Sigmoid colon (tissue), 7 donors: ENCODE measurements around the gene TMCO5A. TPM values are rescaled to one million over a fixed set of nuclear protein-coding genes. Genes with fewer than 3 reads are reported as not detected.

Experiments used
- DNase-seq: peaks from one replicate; pipeline ENCODE4 v3.0.0-alpha.2; 2019
- H3K27ac ChIP-seq, 4 donors: fragments of 200-600 bp; sonication (generic); one replicate each; pipeline ENCODE4 v1.5.1; 2016 to 2019; ENCODE audit warnings: mild to moderate bottlenecking in 1 of 4
- H3K27me3 ChIP-seq, 3 donors: fragments of 200-600 bp; sonication (generic); one replicate each; pipeline ENCODE4 v1.5.1; 2019; ENCODE audit warnings: mild to moderate bottlenecking in 1 of 3
- H3K36me3 ChIP-seq, 4 donors: fragments of 200-600 bp; sonication (generic); one replicate each; pipeline ENCODE4 v1.5.1; 2016 to 2019
- H3K4me1 ChIP-seq, 4 donors: fragments of 200-600 bp; sonication (generic); one replicate each; pipeline ENCODE4 v1.5.1; 2017 to 2019
- H3K4me3 ChIP-seq, 4 donors: fragments of 200-600 bp; sonication (generic); one replicate each; pipeline ENCODE4 v1.5.1; 2017 to 2019; ENCODE audit warnings: mild to moderate bottlenecking in 2 of 4, moderate library complexity in 1 of 4
- H3K9me3 ChIP-seq, 4 donors: fragments of 200-600 bp in 3 of 4; sonication (generic) in 3 of 4; one replicate each; pipeline versions ENCODE4 v1.5.1 to v1.6.1; 2013 to 2019
- EP300 ChIP-seq, 4 donors: sonication (generic); formaldehyde crosslinking; IDR thresholded peaks; one replicate each; pipeline ENCODE4 v1.6.1; 2017; ENCODE audit warnings: antibody characterized with exemption in 4 of 4
- POLR2A ChIP-seq, 2 donors: fragments of 450-650 bp; IDR thresholded peaks; one replicate each; pipeline ENCODE4 v1.6.1; 2016; ENCODE audit warnings: antibody characterized with exemption in 2 of 2, mild to moderate bottlenecking in 2 of 2, moderate library complexity in 2 of 2
- POLR2AphosphoS5 ChIP-seq, 4 donors: sonication (generic); formaldehyde crosslinking; IDR thresholded peaks; one replicate each; pipeline ENCODE4 v1.6.1; 2017; ENCODE audit warnings: antibody characterized with exemption in 4 of 4
- WGBS, 2 donors: extraction: QIAGEN DNeasy Blood & Tissue Kit; methylation state at CpG; one replicate each; pipeline ENCODE4 v1.1.7; 2013; 5-methylcytosine and 5-hydroxymethylcytosine counted together
- intact Hi-C: fragments of 100-400 bp; cut with DNase I; formaldehyde crosslinking; loops from one replicate; pipeline ENCODE4 v1.15.1; 2023
- polyA plus RNA-seq, 3 donors: library from polyadenylated mRNA; stranded (reverse); fragments of 200-250 nt; gene quantifications; one replicate each; pipeline ENCODE4 v1.2.3, GENCODE V29; 2013
- total RNA-seq, 4 donors: library from RNA; depleted of rRNA; stranded (reverse); fragments of >200 nt; gene quantifications; one replicate each; pipeline ENCODE4 v1.1.0, GENCODE V29; 2016
- TF ChIP-seq, protein P1 (sequence below), 4 experiments: fragments of 450-650 bp in 3 of 4; fragments of 200-600 bp in 1 of 4; IDR thresholded peaks; one replicate each; pipeline ENCODE4 v1.5.1; 2016 to 2019; ENCODE audit warnings: antibody characterized with exemption in 4 of 4, mild to moderate bottlenecking in 3 of 4, moderate library complexity in 2 of 4
- donor health status: healthy with polysubstance abuse.
- donor health status: Bipolar disorder and iron deficiency.
- donor health status: healthy.

The TMCO5A gene
- total and polyA plus RNA-seq, 7 donors = not detected

DNA sequence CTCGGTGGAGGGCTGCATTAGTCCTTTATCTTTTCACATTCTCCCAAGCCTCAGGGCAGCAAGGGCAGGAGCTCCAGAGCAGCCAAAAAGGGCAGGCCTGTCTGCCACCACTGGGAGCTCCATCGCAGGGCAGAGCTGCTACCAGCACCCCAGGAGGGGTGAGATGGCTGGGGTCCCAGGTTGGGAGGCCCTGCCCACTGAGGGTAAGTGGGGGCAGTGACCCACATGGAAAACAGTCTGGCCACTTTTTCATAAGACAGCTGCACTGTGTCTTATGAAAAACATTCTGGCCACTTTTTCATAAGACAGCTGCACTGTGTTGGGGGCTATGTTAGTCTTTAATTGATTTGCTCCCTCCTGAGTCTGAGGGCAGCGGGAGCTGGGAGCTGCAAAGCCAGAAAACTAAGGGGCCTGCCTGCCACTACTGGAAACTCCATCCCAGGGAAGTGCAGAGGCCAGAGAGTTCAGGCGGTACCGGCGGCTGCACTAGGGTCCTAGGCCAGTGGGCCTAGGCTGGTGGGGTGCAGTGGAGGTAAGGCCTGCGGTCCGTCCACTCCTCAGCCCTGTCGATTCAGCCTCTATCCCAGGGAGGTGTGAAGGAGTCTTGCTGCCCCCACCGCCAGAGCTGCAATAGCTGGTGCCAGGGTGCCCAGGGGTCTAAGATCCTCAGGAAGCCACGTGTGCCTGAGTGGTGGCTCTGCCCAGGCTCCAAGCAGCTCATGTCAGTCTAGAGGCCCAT is 45.4 kb downstream of the TMCO5A start:
- Histone ChIP-seq H3K27me3 (no peaks in the 10 kb centered on the region), H3K27ac (no peak overlapping the region), H3K4me3 (no peak overlapping the region), H3K9me3 (no peaks in the 10 kb centered on the region), H3K4me1 (peaks cover 0 to 5% (median 0%) of the 10 kb centered on the region in 4 donors), H3K36me3 (no peaks in the 10 kb centered on the region)
- 87 to 88% methylated on average over 11 of the region's 11 CpGs for WGBS, 2 donors
- DNase-seq = no peak
- intact Hi-C loops = no loop called here
- TF ChIP-seq, protein P1, sequence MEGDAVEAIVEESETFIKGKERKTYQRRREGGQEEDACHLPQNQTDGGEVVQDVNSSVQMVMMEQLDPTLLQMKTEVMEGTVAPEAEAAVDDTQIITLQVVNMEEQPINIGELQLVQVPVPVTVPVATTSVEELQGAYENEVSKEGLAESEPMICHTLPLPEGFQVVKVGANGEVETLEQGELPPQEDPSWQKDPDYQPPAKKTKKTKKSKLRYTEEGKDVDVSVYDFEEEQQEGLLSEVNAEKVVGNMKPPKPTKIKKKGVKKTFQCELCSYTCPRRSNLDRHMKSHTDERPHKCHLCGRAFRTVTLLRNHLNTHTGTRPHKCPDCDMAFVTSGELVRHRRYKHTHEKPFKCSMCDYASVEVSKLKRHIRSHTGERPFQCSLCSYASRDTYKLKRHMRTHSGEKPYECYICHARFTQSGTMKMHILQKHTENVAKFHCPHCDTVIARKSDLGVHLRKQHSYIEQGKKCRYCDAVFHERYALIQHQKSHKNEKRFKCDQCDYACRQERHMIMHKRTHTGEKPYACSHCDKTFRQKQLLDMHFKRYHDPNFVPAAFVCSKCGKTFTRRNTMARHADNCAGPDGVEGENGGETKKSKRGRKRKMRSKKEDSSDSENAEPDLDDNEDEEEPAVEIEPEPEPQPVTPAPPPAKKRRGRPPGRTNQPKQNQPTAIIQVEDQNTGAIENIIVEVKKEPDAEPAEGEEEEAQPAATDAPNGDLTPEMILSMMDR (IDR thresholded peaks at IDR 0.05) = no peak
- TF ChIP-seq POLR2AphosphoS5 (IDR thresholded peaks at IDR 0.05) (no peak), POLR2A (IDR thresholded peaks at IDR 0.05) (no peak), EP300 (IDR thresholded peaks at IDR 0.05) (no peak)

DNA sequence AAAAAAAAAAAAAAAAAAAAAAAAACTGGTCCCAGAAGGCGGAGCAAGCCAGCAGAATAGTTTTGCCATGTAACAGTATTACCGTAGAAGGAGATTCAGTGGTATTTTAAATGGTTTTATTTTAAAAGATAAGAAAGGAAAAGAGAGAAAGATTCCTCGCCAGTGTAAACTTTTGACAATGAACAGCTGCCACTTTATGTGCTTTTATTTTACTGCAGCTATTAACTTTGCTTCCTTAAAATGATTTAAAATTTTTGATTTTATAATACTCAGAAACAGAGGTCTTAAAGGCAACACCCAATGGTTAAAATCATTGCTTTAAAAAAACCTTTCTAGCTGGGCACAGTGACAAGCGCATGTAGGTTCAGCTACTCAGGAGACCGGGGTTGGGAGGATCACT is 46.8 kb downstream of the TMCO5A start:
- intact Hi-C loops = no loop called here
- Histone ChIP-seq H3K36me3 (no peaks in the 10 kb centered on the region), H3K9me3 (no peaks in the 10 kb centered on the region), H3K4me3 (no peak overlapping the region), H3K27me3 (no peaks in the 10 kb centered on the region), H3K4me1 (peaks cover 0 to 5% (median 0%) of the 10 kb centered on the region in 4 donors), H3K27ac (no peak overlapping the region)
- WGBS, 2 donors = 22 to 67% methylated on average over 5 of the region's 5 CpGs
- TF ChIP-seq, protein P1 (IDR thresholded peaks at IDR 0.05) = no peak
- TF ChIP-seq POLR2AphosphoS5 (IDR thresholded peaks at IDR 0.05) = no peak
- TF ChIP-seq EP300 (IDR thresholded peaks at IDR 0.05) = no peak
- no peak for TF ChIP-seq POLR2A (IDR thresholded peaks at IDR 0.05)
- DNase-seq = no peak

DNA sequence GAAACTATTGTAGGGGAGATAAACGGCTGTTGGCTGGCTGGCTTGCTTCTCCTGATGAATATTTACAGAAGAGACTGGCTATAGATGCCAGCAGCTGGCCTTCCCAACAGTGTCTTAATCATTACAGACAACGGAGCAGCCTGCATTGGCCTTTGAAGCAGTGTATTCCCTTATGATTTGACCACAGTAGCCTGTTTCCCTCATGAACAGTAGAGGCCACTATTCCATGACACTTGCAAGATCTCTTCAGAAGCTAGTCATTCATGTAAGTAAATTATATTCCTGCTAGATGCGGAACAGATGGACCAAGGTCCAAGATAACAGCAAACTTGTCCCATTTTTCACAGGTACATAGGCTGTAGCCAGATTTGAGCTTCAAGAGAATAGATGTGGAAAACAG is 47.3 kb downstream of the TMCO5A start:
- peaks cover 0 to 5% (median 0%) of the 10 kb centered on the region in 4 donors for H3K4me1 ChIP-seq

DNA sequence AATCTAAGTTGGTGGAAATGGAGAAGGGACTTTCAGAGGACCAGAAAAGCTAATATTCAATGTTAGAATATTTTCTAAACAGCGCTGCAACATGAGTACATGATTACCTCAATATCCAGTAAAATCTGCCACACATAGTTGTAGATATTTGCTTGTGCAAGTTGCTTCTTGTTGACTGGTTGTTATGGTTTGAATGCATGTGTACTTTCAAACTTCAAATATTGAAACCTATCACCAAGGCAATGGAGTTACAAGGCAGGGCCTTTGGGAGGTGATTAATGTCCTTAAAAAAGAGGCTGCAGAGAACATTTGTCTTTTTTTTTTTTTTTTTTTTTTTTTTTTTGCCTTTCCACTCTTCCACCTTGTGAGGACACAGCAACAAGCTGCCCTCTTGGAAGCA is 49.9 kb downstream of the TMCO5A start:
- TF ChIP-seq POLR2AphosphoS5 (IDR thresholded peaks at IDR 0.05) (no peak), POLR2A (IDR thresholded peaks at IDR 0.05) (no peak), EP300 (IDR thresholded peaks at IDR 0.05) (no peak)
- TF ChIP-seq, protein P1 (IDR thresholded peaks at IDR 0.05) = no peak
- no peaks in the 10 kb centered on the region for H3K9me3 ChIP-seq
- peaks cover 0 to 5% (median 0%) of the 10 kb centered on the region in 4 donors for H3K4me1 ChIP-seq
- 86 to 98% methylated on average over 1 of the region's 1 CpG for WGBS, 2 donors
- intact Hi-C loops = no loop called here
- H3K4me3 ChIP-seq = no peak overlapping the region
- no peak overlapping the region for H3K27ac ChIP-seq
- H3K36me3 ChIP-seq = no peaks in the 10 kb centered on the region
- no peaks in the 10 kb centered on the region for H3K27me3 ChIP-seq
- DNase-seq = no peak

More for the DNA sequence above, 47.3 kb downstream of the TMCO5A start:
- intact Hi-C loops = no loop called here
- DNase-seq = no peak
- H3K4me3 ChIP-seq = no peak overlapping the region
- no peaks in the 10 kb centered on the region for H3K36me3 ChIP-seq
- H3K9me3 ChIP-seq = no peaks in the 10 kb centered on the region
- H3K27ac ChIP-seq = no peak overlapping the region
- H3K27me3 ChIP-seq = no peaks in the 10 kb centered on the region
- no peak for TF ChIP-seq EP300 (IDR thresholded peaks at IDR 0.05)
- TF ChIP-seq, protein P1 (IDR thresholded peaks at IDR 0.05) = no peak
- no peak for TF ChIP-seq POLR2A (IDR thresholded peaks at IDR 0.05)
- TF ChIP-seq POLR2AphosphoS5 (IDR thresholded peaks at IDR 0.05) = no peak
- WGBS, 2 donors = 8 to 56% methylated on average over 3 of the region's 3 CpGs
